ENCODE measurements around the gene SUCO. TPM values are rescaled to one million over a fixed set of nuclear protein-coding genes. Genes with fewer than 3 reads are reported as not detected.
"Not testable (repeated sequence)": the region's sequence is repeated elsewhere in the genome, so short reads cannot be mapped to it uniquely, and the experiment has no call there.

The SUCO gene
- total RNA-seq, 1 donor from 2014 or later, result 68.9 TPM

DNA sequence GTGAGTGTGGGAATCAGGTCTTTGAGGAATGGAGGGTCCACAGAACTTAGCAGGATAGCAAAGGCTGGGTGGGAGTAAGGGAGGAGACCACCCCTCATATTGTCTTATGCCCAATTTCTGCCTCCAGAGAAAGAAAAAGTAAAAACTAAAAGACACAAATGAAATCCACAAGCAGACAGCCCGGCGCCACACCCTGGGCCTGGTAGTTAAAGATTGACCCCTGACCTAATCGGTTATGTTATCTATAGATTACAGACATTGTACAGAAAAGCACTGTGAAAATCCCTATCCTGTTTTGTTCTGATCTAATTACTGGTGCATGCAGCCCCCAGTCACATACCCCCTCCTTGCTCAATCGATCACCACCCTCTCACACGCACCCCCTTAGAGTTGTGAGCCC, 36.8 kb upstream of the SUCO start:
- not testable (repeated sequence) for H3K27me3 ChIP-seq (ENCODE audit: control insufficient read depth in 3 of 3, insufficient read depth in 3 of 3, low read length in 3 of 3); H3K9ac ChIP-seq (ENCODE audit: low read depth in 1 of 3, low read length in 3 of 3); H3K4me3 ChIP-seq (ENCODE audit: low read length in 3 of 3); H3K9me3 ChIP-seq (ENCODE audit: control insufficient read depth in 3 of 3, low read length in 3 of 3); H3K4me1 ChIP-seq (ENCODE audit: control insufficient read depth in 3 of 3, insufficient read depth in 3 of 3, low read length in 3 of 3); H3K27ac ChIP-seq (ENCODE audit: low read depth, low read length); H3K36me3 ChIP-seq (ENCODE audit: control insufficient read depth in 3 of 3, insufficient read depth in 3 of 3, low read length in 3 of 3)

DNA sequence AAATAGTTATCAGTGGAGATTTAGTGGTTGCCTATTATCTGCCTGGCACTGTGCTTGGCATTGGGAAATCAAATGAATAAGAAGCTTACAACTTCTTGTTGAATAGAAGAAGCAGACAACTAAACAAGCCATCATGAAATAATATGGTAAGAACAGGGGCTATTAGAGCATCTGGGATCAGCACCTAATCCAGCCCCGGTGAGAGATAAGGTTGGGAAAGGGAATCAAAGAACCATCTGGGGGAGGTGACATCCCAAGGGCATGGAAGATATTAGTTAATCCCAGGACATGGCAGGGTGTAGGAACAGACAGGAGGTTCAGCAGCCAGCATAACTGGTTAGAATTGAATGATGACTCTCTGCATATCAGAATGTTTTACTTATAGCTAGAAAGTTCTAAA, 36.3 kb upstream of the SUCO start:
- H3K4me3 ChIP-seq (ENCODE audit: low read length in 3 of 3), result no peak overlapping the region
- H3K36me3 ChIP-seq (ENCODE audit: control insufficient read depth in 3 of 3, insufficient read depth in 3 of 3, low read length in 3 of 3), result no peaks in the 10 kb centered on the region
- peaks cover 0 to 2% (median 0%) of the 10 kb centered on the region in 3 donors for H3K9me3 ChIP-seq (ENCODE audit: control insufficient read depth in 3 of 3, low read length in 3 of 3)
- peaks cover 0 to 2% (median 0%) of the 10 kb centered on the region in 3 donors for H3K27me3 ChIP-seq (ENCODE audit: control insufficient read depth in 3 of 3, insufficient read depth in 3 of 3, low read length in 3 of 3)
- no peak overlapping the region for H3K9ac ChIP-seq (ENCODE audit: low read depth in 1 of 3, low read length in 3 of 3)
- no peak overlapping the region for H3K27ac ChIP-seq (ENCODE audit: low read depth, low read length)
- H3K4me1 ChIP-seq (ENCODE audit: control insufficient read depth in 3 of 3, insufficient read depth in 3 of 3, low read length in 3 of 3), result no peaks in the 10 kb centered on the region

DNA sequence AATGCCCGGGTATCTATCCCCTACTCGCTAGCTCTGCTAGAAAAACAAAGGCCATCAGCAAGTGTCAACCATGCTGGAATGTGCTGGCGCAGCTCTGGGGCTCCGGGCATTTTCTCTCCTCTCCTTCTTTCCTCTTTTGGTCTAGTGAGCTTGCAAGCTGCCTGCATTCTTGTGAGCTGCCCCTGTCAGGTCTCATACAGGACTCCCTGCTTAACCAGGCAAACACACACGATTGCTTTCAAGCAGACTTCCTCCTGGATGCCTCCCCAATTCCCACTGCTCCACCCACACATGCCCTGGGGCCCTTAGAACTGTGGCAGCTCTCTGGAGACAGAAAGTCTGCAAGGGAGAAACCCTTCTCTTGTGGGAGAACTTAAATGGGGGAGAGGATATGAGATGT, 35.7 kb upstream of the SUCO start:
- no peaks in the 10 kb centered on the region for H3K4me1 ChIP-seq (ENCODE audit: control insufficient read depth in 3 of 3, insufficient read depth in 3 of 3, low read length in 3 of 3)
- peaks cover 0 to 2% (median 0%) of the 10 kb centered on the region in 3 donors for H3K9me3 ChIP-seq (ENCODE audit: control insufficient read depth in 3 of 3, low read length in 3 of 3)
- H3K9ac ChIP-seq (ENCODE audit: low read depth in 1 of 3, low read length in 3 of 3), result no peak overlapping the region
- no peak overlapping the region for H3K27ac ChIP-seq (ENCODE audit: low read depth, low read length)
- H3K27me3 ChIP-seq (ENCODE audit: control insufficient read depth in 3 of 3, insufficient read depth in 3 of 3, low read length in 3 of 3), result peaks cover 0 to 2% (median 0%) of the 10 kb centered on the region in 3 donors
- no peak overlapping the region for H3K4me3 ChIP-seq (ENCODE audit: low read length in 3 of 3)
- no peaks in the 10 kb centered on the region for H3K36me3 ChIP-seq (ENCODE audit: control insufficient read depth in 3 of 3, insufficient read depth in 3 of 3, low read length in 3 of 3)

DNA sequence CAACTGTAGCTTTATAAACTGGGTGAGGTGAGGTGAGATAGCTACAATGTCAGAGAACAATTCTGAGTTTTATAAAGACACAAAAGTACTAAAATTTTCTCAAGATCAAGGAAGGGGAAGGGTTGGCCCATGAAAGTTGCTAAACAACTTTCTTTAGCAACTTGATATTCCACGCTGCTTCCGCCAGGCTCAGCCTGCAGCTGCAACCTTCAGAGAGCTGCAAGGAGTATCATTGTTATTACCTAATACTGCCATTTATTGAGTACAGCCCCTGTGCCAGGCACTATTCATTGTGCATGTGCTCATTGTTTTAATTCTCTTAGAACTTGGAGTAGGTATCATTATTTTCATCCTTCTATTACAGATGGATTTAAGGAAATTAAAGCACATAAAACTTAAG, 34.1 kb upstream of the SUCO start:
- H3K27me3 ChIP-seq (ENCODE audit: control insufficient read depth in 3 of 3, insufficient read depth in 3 of 3, low read length in 3 of 3), result peaks cover 0 to 2% (median 0%) of the 10 kb centered on the region in 3 donors
- H3K36me3 ChIP-seq (ENCODE audit: control insufficient read depth in 3 of 3, insufficient read depth in 3 of 3, low read length in 3 of 3), result no peaks in the 10 kb centered on the region
- no peak overlapping the region for H3K27ac ChIP-seq (ENCODE audit: low read depth, low read length)
- H3K4me1 ChIP-seq (ENCODE audit: control insufficient read depth in 3 of 3, insufficient read depth in 3 of 3, low read length in 3 of 3), result no peaks in the 10 kb centered on the region
- peaks cover 0 to 2% (median 0%) of the 10 kb centered on the region in 3 donors for H3K9me3 ChIP-seq (ENCODE audit: control insufficient read depth in 3 of 3, low read length in 3 of 3)
- H3K4me3 ChIP-seq (ENCODE audit: low read length in 3 of 3), result no peak overlapping the region
- H3K9ac ChIP-seq (ENCODE audit: low read depth in 1 of 3, low read length in 3 of 3), result no peak overlapping the region

DNA sequence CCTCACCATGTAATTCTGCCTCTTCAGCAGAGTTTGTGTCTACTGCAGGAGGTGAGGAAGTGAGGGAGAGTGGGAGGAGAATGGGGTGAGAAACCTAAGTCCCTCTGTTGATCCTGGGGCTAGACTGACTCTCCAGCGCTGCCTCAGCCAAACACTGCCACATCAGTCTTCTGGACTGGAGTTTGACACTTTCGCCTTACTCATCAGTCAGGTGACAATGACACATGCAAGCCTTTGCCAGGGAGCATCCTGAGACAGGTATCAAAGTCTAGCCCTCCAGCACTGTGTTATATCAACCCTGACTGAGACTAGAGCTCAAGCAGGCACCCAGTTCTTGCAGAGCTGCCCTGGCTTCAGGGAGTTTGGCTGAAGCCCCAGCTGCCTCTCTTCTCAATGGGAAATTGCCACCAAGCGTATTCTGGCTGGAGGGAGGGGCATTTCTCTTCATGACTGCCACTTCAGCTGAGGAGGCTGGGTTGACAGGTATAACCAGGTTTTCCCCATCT, 33.3 kb upstream of the SUCO start:
- Histone ChIP-seq H3K9ac (ENCODE audit: low read depth in 1 of 3, low read length in 3 of 3) (no peak overlapping the region), H3K9me3 (ENCODE audit: control insufficient read depth in 3 of 3, low read length in 3 of 3) (peaks cover 0 to 2% (median 0%) of the 10 kb centered on the region in 3 donors), H3K4me1 (ENCODE audit: control insufficient read depth in 3 of 3, insufficient read depth in 3 of 3, low read length in 3 of 3) (no peaks in the 10 kb centered on the region), H3K4me3 (ENCODE audit: low read length in 3 of 3) (no peak overlapping the region), H3K27me3 (ENCODE audit: control insufficient read depth in 3 of 3, insufficient read depth in 3 of 3, low read length in 3 of 3) (peaks cover 0 to 2% (median 0%) of the 10 kb centered on the region in 3 donors), H3K27ac (ENCODE audit: low read depth, low read length) (no peak overlapping the region), H3K36me3 (ENCODE audit: control insufficient read depth in 3 of 3, insufficient read depth in 3 of 3, low read length in 3 of 3) (no peaks in the 10 kb centered on the region)

DNA sequence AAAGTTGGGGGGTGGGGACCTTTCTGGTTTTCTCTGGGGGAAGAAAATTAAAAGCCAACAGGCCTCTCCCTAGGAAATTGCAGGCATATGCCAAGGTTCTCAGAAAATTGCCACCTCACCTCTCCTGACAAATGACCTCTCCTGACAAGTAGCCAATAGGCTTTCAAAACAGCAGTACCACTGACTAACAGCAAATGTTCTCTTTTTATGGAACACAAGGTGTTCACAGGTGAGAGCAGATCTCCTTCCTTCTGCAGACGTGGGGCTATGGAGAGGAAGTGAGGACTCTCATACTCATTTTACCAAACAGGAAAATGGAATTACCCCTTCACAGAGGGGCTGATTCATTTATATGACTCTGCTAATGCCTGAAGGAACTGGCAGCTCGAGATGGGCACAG, 32.7 kb upstream of the SUCO start:
- Histone ChIP-seq H3K4me3 (ENCODE audit: low read length in 3 of 3) (no peak overlapping the region), H3K27ac (ENCODE audit: low read depth, low read length) (no peak overlapping the region), H3K27me3 (ENCODE audit: control insufficient read depth in 3 of 3, insufficient read depth in 3 of 3, low read length in 3 of 3) (peaks cover 0 to 2% (median 0%) of the 10 kb centered on the region in 3 donors), H3K9ac (ENCODE audit: low read depth in 1 of 3, low read length in 3 of 3) (no peak overlapping the region), H3K4me1 (ENCODE audit: control insufficient read depth in 3 of 3, insufficient read depth in 3 of 3, low read length in 3 of 3) (no peaks in the 10 kb centered on the region), H3K36me3 (ENCODE audit: control insufficient read depth in 3 of 3, insufficient read depth in 3 of 3, low read length in 3 of 3) (no peaks in the 10 kb centered on the region), H3K9me3 (ENCODE audit: control insufficient read depth in 3 of 3, low read length in 3 of 3) (peaks cover 0 to 2% (median 0%) of the 10 kb centered on the region in 3 donors)

DNA sequence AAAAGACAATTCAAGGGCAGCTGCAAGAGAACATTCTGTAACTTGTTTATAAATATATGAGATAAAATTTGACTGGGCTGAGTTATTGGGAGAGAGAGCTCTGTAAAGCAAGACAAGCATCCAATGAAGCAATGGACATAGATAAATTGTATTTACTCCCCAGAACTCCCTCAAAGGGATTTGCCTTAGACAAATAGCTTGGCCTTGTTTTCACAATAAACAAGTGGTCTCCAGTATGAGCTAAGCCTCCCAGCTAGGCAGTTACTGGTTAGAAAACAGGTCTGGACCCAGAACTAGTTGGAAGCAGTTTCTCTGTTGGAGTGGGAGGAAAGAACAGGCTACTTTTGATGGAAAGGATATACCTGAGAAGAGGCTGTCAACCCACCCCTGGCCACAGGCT, 25.2 kb upstream of the SUCO start:
- Histone ChIP-seq H3K4me3 (ENCODE audit: low read length in 3 of 3) (no peak overlapping the region), H3K9ac (ENCODE audit: low read depth in 1 of 3, low read length in 3 of 3) (no peak overlapping the region), H3K4me1 (ENCODE audit: control insufficient read depth in 3 of 3, insufficient read depth in 3 of 3, low read length in 3 of 3) (no peaks in the 10 kb centered on the region), H3K27ac (ENCODE audit: low read depth, low read length) (no peak overlapping the region), H3K27me3 (ENCODE audit: control insufficient read depth in 3 of 3, insufficient read depth in 3 of 3, low read length in 3 of 3) (no peaks in the 10 kb centered on the region), H3K36me3 (ENCODE audit: control insufficient read depth in 3 of 3, insufficient read depth in 3 of 3, low read length in 3 of 3) (no peaks in the 10 kb centered on the region), H3K9me3 (ENCODE audit: control insufficient read depth in 3 of 3, low read length in 3 of 3) (no peaks in the 10 kb centered on the region)

DNA sequence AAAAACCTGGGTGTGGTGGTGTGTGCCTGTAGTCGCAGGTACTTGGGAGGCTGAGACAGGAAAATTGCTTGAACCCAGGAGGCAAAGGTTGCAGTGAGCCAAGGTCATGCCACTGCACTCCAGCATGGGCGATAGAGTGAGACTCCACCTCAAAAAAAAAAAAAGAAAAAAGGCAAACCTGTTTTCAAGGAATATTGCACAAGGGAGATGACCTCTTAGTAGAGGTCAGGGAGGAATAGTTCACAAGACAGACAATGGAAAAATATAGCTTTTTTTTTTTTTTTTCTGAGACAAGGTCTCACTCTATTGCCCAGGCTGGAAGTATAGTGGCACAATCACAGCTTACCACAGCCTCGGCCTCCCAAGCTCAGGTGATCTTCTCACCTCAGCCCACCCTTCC, 22.5 kb upstream of the SUCO start:
- Histone ChIP-seq H3K9me3 (ENCODE audit: control insufficient read depth in 3 of 3, low read length in 3 of 3) (no peaks in the 10 kb centered on the region), H3K36me3 (ENCODE audit: control insufficient read depth in 3 of 3, insufficient read depth in 3 of 3, low read length in 3 of 3) (no peaks in the 10 kb centered on the region), H3K9ac (ENCODE audit: low read depth in 1 of 3, low read length in 3 of 3) (no peak overlapping the region), H3K4me1 (ENCODE audit: control insufficient read depth in 3 of 3, insufficient read depth in 3 of 3, low read length in 3 of 3) (no peaks in the 10 kb centered on the region), H3K27ac (ENCODE audit: low read depth, low read length) (no peak overlapping the region), H3K27me3 (ENCODE audit: control insufficient read depth in 3 of 3, insufficient read depth in 3 of 3, low read length in 3 of 3) (no peaks in the 10 kb centered on the region), H3K4me3 (ENCODE audit: low read length in 3 of 3) (no peak overlapping the region)

- Histone ChIP-seq H3K9me3 (ENCODE audit: control insufficient read depth in 3 of 3, low read length in 3 of 3) (no peaks in the 10 kb centered on the region), H3K9ac (ENCODE audit: low read depth in 1 of 3, low read length in 3 of 3) (no peak overlapping the region), H3K36me3 (ENCODE audit: control insufficient read depth in 3 of 3, insufficient read depth in 3 of 3, low read length in 3 of 3) (no peaks in the 10 kb centered on the region), H3K4me1 (ENCODE audit: control insufficient read depth in 3 of 3, insufficient read depth in 3 of 3, low read length in 3 of 3) (no peaks in the 10 kb centered on the region), H3K27me3 (ENCODE audit: control insufficient read depth in 3 of 3, insufficient read depth in 3 of 3, low read length in 3 of 3) (no peaks in the 10 kb centered on the region), H3K27ac (ENCODE audit: low read depth, low read length) (no peak overlapping the region), H3K4me3 (ENCODE audit: low read length in 3 of 3) (no peak overlapping the region)
These were observed 20.4 kb upstream of the SUCO start for GRCh38 chr1:172512591-172512990.

DNA sequence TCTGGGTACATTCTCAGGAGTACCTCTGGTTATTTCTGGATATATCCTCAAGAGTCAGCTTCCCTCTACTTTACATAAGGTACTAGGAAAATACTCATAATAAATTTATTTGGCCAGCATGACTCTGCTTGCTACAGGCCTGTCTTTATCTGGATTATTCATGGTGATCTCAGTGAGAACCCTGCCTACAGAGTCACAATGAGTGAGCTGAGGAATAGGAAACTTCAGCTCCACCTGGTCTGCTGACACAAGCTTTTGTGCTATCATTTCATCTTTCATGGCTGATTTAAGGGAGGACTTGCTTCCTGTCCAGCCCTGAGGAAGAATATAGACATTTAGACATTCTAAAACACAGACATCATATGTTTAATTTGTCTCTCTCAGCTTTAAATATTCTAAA, 19.5 kb upstream of the SUCO start:
- H3K36me3 ChIP-seq (ENCODE audit: control insufficient read depth in 3 of 3, insufficient read depth in 3 of 3, low read length in 3 of 3), result no peaks in the 10 kb centered on the region
- H3K9ac ChIP-seq (ENCODE audit: low read depth in 1 of 3, low read length in 3 of 3), result no peak overlapping the region
- no peak overlapping the region for H3K4me3 ChIP-seq (ENCODE audit: low read length in 3 of 3)
- H3K27ac ChIP-seq (ENCODE audit: low read depth, low read length), result no peak overlapping the region
- H3K27me3 ChIP-seq (ENCODE audit: control insufficient read depth in 3 of 3, insufficient read depth in 3 of 3, low read length in 3 of 3), result no peaks in the 10 kb centered on the region
- H3K4me1 ChIP-seq (ENCODE audit: control insufficient read depth in 3 of 3, insufficient read depth in 3 of 3, low read length in 3 of 3), result no peaks in the 10 kb centered on the region
- H3K9me3 ChIP-seq (ENCODE audit: control insufficient read depth in 3 of 3, low read length in 3 of 3), result no peaks in the 10 kb centered on the region

GRCh38 chr1:172514108-172514507, 18.8 kb upstream of the SUCO start:
- Histone ChIP-seq H3K4me1 (ENCODE audit: control insufficient read depth in 3 of 3, insufficient read depth in 3 of 3, low read length in 3 of 3) (no peaks in the 10 kb centered on the region), H3K9me3 (ENCODE audit: control insufficient read depth in 3 of 3, low read length in 3 of 3) (no peaks in the 10 kb centered on the region), H3K27ac (ENCODE audit: low read depth, low read length) (no peak overlapping the region), H3K27me3 (ENCODE audit: control insufficient read depth in 3 of 3, insufficient read depth in 3 of 3, low read length in 3 of 3) (no peaks in the 10 kb centered on the region), H3K4me3 (ENCODE audit: low read length in 3 of 3) (no peak overlapping the region), H3K9ac (ENCODE audit: low read depth in 1 of 3, low read length in 3 of 3) (no peak overlapping the region), H3K36me3 (ENCODE audit: control insufficient read depth in 3 of 3, insufficient read depth in 3 of 3, low read length in 3 of 3) (no peaks in the 10 kb centered on the region)
